Endodermal cell (in vitro differentiated cells): Measurements from ENCODE around the gene KIFBP. TPM values are rescaled to one million over a fixed set of nuclear protein-coding genes. Genes with fewer than 3 reads are reported as not detected.
"Not testable (repeated sequence)": the region's sequence is repeated elsewhere in the genome, so short reads cannot be mapped to it uniquely, and the experiment has no call there.

Source experiments
- DNase-seq: peaks from one replicate; pipeline ENCODE4 v3.0.0-alpha.2; 2017
- H3K27ac ChIP-seq: 2 replicates; pipeline ENCODE4 v1.5.1; 2013; ENCODE audit warnings: mild to moderate bottlenecking, low read depth, low read length, moderate library complexity
- H3K27me3 ChIP-seq: 2 replicates; pipeline ENCODE4 v1.6.1; 2013; ENCODE audit warnings: mild to moderate bottlenecking, low read length, moderate library complexity; ENCODE audit not compliant: insufficient read depth, control insufficient read depth, poor library complexity, severe bottlenecking
- H3K36me3 ChIP-seq: 2 replicates; pipeline ENCODE4 v1.7.0; 2013; ENCODE audit warnings: mild to moderate bottlenecking, low read length, moderate library complexity; ENCODE audit not compliant: control insufficient read depth, insufficient read depth
- H3K4me1 ChIP-seq: one replicate; pipeline ENCODE4 v1.7.0; 2013; ENCODE audit warnings: low read length; ENCODE audit not compliant: control insufficient read depth, insufficient read depth
- H3K4me3 ChIP-seq: 2 replicates; pipeline ENCODE4 v1.5.1; 2013; ENCODE audit warnings: mild to moderate bottlenecking, low read length, moderate library complexity
- H3K9ac ChIP-seq: 2 replicates; pipeline ENCODE4 v1.6.1; 2013; ENCODE audit warnings: mild to moderate bottlenecking, low read length, moderate library complexity; ENCODE audit not compliant: poor library complexity, severe bottlenecking; ENCODE audit errors: extremely low read depth
- H3K9me3 ChIP-seq: 2 replicates; pipeline ENCODE4 v1.6.1; 2013; ENCODE audit warnings: mild to moderate bottlenecking, low read length, moderate library complexity; ENCODE audit not compliant: control insufficient read depth
- H3K27ac Mint-ChIP-seq: 2 replicates; pipeline ENCODE4 v1.8.0; 2020; ENCODE audit warnings: mixed read lengths
- H3K27me3 Mint-ChIP-seq: 2 replicates; pipeline ENCODE4 v1.8.0; 2021; ENCODE audit warnings: mild to moderate bottlenecking, mixed read lengths; ENCODE audit not compliant: insufficient read depth
- H3K36me3 Mint-ChIP-seq: 2 replicates; pipeline ENCODE4 v1.8.0; 2020; ENCODE audit warnings: low read depth, mixed read lengths
- H3K4me1 Mint-ChIP-seq: 2 replicates; pipeline ENCODE4 v1.8.0; 2020; ENCODE audit warnings: mixed read lengths
- H3K4me3 Mint-ChIP-seq: 2 replicates; pipeline ENCODE4 v1.8.0; 2020; ENCODE audit warnings: mild to moderate bottlenecking, moderate library complexity, mixed read lengths
- H3K9me3 Mint-ChIP-seq: 2 replicates; pipeline ENCODE4 v1.8.0; 2020; ENCODE audit warnings: mild to moderate bottlenecking, mixed read lengths
- CTCF ChIP-seq: fragments of 200-600 bp; sonication (generic); conservative IDR thresholded peaks from 2 replicates; pipeline ENCODE4 v1.5.0; 2021; ENCODE audit warnings: antibody characterized with exemption, mild to moderate bottlenecking
- WGBS, 2 experiments: methylation state at CpG; one replicate each; pipeline versions ENCODE4 v1.1.5 to v1.1.7; 2013; ENCODE audit warnings: missing lambda C conversion rate in 2 of 2, mixed read lengths in 1 of 2; ENCODE audit not compliant: insufficient coverage in 1 of 2, insufficient read length in 1 of 2; 5-methylcytosine and 5-hydroxymethylcytosine counted together
- total RNA-seq, 2 donors: library from RNA; stranded (reverse); fragmentation: NEBNext Ultra II Directional in 1 of 2; extraction: Animal tissue kit (Norgen Biotek cat#: 25700) in 1 of 2; gene quantifications; 2 replicates in 1 of 2; 3 replicates in 1 of 2; pipeline ENCODE4 v1.2.1, GENCODE V29; 2021

The KIFBP gene
- total RNA-seq, 2 donors from 2014 or later, result 36.4 to 36.8 TPM

- Histone ChIP-seq H3K36me3 (peaks cover 56% of the 10 kb centered on the region), H3K9ac (no peak overlapping the region), H3K27ac (no peak overlapping the region), H3K4me3 (no peak overlapping the region), H3K27me3 (no peaks in the 10 kb centered on the region), H3K9me3 (no peaks in the 10 kb centered on the region), H3K4me1 (no peaks in the 10 kb centered on the region)
- 99 to 100% methylated on average over 2 to 4 of the region's 4 CpGs for WGBS, 2 experiments
- Mint-ChIP-seq H3K27me3 (no peaks in the 10 kb centered on the region), H3K9me3 (no peaks in the 10 kb centered on the region), H3K27ac (peak overlapping the region; percentile 46), H3K36me3 (peaks cover 55% of the 10 kb centered on the region), H3K4me1 (peaks cover 6% of the 10 kb centered on the region), H3K4me3 (no peak overlapping the region)
- no peak for TF ChIP-seq CTCF
- DNase-seq, result no peak
Observed at GRCh38 chr10:68959695-68960527, 28.7 kb upstream of the KIFBP start.

- Histone ChIP-seq H3K36me3 (peaks cover 86% of the 10 kb centered on the region), H3K27me3 (no peaks in the 10 kb centered on the region), H3K9me3 (no peaks in the 10 kb centered on the region), H3K4me3 (no peak overlapping the region), H3K9ac (no peak overlapping the region), H3K27ac (no peak overlapping the region), H3K4me1 (no peaks in the 10 kb centered on the region)
- Mint-ChIP-seq H3K9me3 (no peaks in the 10 kb centered on the region), H3K4me3 (no peak overlapping the region), H3K27me3 (no peaks in the 10 kb centered on the region), H3K36me3 (peaks cover 79% of the 10 kb centered on the region), H3K4me1 (no peaks in the 10 kb centered on the region), H3K27ac (no peak overlapping the region)
- DNase-seq, result no peak
- WGBS, 2 experiments, result 94 to 100% methylated on average over 3 to 4 of the region's 4 CpGs
- TF ChIP-seq CTCF, result no peak
Observed at GRCh38 chr10:68963151-68963550, 25.5 kb upstream of the KIFBP start.

- Mint-ChIP-seq H3K9me3 (no peaks in the 10 kb centered on the region), H3K4me1 (no peaks in the 10 kb centered on the region), H3K4me3 (no peak overlapping the region), H3K27ac (no peak overlapping the region), H3K27me3 (no peaks in the 10 kb centered on the region), H3K36me3 (peaks cover 74% of the 10 kb centered on the region)
- no peak for TF ChIP-seq CTCF
- H3K27me3 ChIP-seq, result no peaks in the 10 kb centered on the region
- no peak for DNase-seq
- 97 to 100% methylated on average over 2 to 5 of the region's 5 CpGs for WGBS, 2 experiments
- no peaks in the 10 kb centered on the region for H3K4me1 ChIP-seq
- H3K9me3 ChIP-seq, result no peaks in the 10 kb centered on the region
- H3K36me3 ChIP-seq, result peaks cover 94% of the 10 kb centered on the region
- H3K27ac ChIP-seq, result no peak overlapping the region
- no peak overlapping the region for H3K4me3 ChIP-seq
- H3K9ac ChIP-seq, result no peak overlapping the region
Observed at GRCh38 chr10:68973975-68974374, 14.6 kb upstream of the KIFBP start.

GRCh38 chr10:68975936-68976473 is 12.6 kb upstream of the KIFBP start:
- not testable (repeated sequence) for H3K27ac Mint-ChIP-seq, H3K9me3 ChIP-seq, H3K27ac ChIP-seq, H3K4me3 Mint-ChIP-seq, H3K27me3 Mint-ChIP-seq, H3K4me3 ChIP-seq, H3K9ac ChIP-seq, DNase-seq, H3K4me1 ChIP-seq, H3K27me3 ChIP-seq, H3K9me3 Mint-ChIP-seq, H3K4me1 Mint-ChIP-seq
- peaks cover 76% of the 10 kb centered on the region for H3K36me3 Mint-ChIP-seq
- WGBS, 2 experiments, result 93% methylated on average over 3 of the region's 5 CpGs; no CpG with 5 or more reads in 1 of the 2 experiments
- peaks cover 96% of the 10 kb centered on the region for H3K36me3 ChIP-seq

- 97% methylated on average over 6 of the region's 6 CpGs for WGBS, 2 experiments
- Mint-ChIP-seq H3K36me3 (peaks cover 68% of the 10 kb centered on the region), H3K4me1 (peaks cover 18% of the 10 kb centered on the region)
- not testable (repeated sequence) for H3K9ac ChIP-seq, H3K27me3 ChIP-seq, H3K4me1 ChIP-seq, H3K27ac ChIP-seq, H3K9me3 Mint-ChIP-seq, H3K4me3 Mint-ChIP-seq, H3K27me3 Mint-ChIP-seq, DNase-seq, H3K9me3 ChIP-seq, H3K4me3 ChIP-seq, H3K27ac Mint-ChIP-seq
- H3K36me3 ChIP-seq, result peaks cover 93% of the 10 kb centered on the region
Observed at GRCh38 chr10:68979738-68980137, 8.9 kb upstream of the KIFBP start.
